Measurements from ENCODE around the gene UPF3A.

UPF3A gene

DNA sequence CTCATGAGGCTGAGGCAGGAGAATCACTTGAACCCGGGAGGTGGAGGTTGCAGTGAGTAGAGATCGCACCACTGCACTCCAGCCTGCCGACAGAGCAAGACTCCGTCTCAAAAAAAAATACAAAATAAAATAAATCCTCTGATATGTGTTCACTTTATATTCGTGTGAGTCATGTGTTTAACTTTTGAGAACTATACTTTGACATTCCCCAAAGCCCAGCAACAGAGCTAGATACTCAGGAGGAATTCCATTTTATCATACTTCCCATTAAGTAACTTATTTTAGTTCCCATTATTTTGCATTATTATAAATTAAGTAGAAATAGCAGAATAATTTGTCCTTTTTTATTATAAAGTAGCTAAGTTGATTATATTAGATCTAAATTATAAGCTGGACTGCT, 29.6 kb downstream of the UPF3A start (continued):
- TF ChIP-seq, protein P1, sequence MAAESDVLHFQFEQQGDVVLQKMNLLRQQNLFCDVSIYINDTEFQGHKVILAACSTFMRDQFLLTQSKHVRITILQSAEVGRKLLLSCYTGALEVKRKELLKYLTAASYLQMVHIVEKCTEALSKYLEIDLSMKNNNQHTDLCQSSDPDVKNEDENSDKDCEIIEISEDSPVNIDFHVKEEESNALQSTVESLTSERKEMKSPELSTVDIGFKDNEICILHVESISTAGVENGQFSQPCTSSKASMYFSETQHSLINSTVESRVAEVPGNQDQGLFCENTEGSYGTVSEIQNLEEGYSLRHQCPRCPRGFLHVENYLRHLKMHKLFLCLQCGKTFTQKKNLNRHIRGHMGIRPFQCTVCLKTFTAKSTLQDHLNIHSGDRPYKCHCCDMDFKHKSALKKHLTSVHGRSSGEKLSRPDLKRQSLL (tag by site-specific recombination; IDR thresholded peaks at IDR 0.05) = no peak
- TF ChIP-seq ZNF19 (tag by site-specific recombination; IDR thresholded peaks at IDR 0.05; ENCODE audit: low read depth) (no peak), ZNF610 (tag by site-specific recombination; IDR thresholded peaks at IDR 0.05; ENCODE audit: borderline replicate concordance) (no peak), ZNF266 (tag by site-specific recombination; IDR thresholded peaks at IDR 0.05; ENCODE audit: low read depth) (no peak), ZNF555 (tag by site-specific recombination; conservative IDR thresholded peaks at IDR 0.05) (no peak), ZFP3 (tag by site-specific recombination; IDR thresholded peaks at IDR 0.05; ENCODE audit: low read depth) (no peak), ZNF175 (tag by site-specific recombination; IDR thresholded peaks at IDR 0.05) (no peak), ZNF544 (tag by site-specific recombination; IDR thresholded peaks at IDR 0.05) (no peak), ZNF549 (tag by site-specific recombination; IDR thresholded peaks at IDR 0.05) (no peak)

DNA sequence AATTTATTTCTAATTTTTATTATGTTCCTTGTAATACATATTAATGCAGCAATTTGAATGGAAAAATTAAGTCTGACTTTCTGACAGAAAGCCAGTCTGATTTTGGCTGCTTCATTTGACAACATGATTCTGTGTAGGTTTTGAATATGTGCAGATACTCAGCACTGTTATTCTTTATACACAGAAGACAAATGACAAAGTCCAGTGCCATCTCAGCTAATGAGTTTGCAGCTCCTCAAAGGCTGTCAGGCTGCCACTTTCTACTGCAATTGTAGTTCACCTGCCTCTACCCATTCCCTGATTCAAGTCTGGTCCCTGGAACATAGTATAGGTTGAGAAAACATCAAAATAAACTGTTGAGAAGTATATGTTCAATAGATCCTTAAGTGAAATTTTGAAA, 30.0 kb downstream of the UPF3A start:
- ChIA-PET CTCF (interaction anchor here (0.6 kb wide), 1 partner anchor 30 kb away, joined by 3 read pairs; the partner anchor contains the start of gene UPF3A), POLR2A (interaction anchor here (1.2 kb wide), 1 partner anchor 25 kb away, joined by 4 read pairs; no protein-coding TSS in a partner anchor)
- Histone ChIP-seq H3K36me3 (ENCODE audit: control insufficient read depth in 2 of 2, insufficient read depth in 1 of 2, low read length in 2 of 2) (peaks cover 2 to 5% of the 10 kb centered on the region in 2 experiments; a peak in 2 of 3 replicates), H3K4me3 (ENCODE audit: low read depth, low read length) (no peak overlapping the region), H3K9me3 (ENCODE audit: control insufficient read depth, insufficient read depth, low read depth, low read length) (no peaks in the 10 kb centered on the region), H3K4me1 (ENCODE audit: control insufficient read depth, insufficient read depth, low read length) (no peaks in the 10 kb centered on the region), H3K27ac (ENCODE audit: extremely low read depth, low read depth, low read length) (no peak overlapping the region)
- no peak for TF ChIP-seq BCL11A (tag by site-specific recombination; IDR thresholded peaks at IDR 0.05; ENCODE audit: low read depth)
- TF ChIP-seq, protein P2, sequence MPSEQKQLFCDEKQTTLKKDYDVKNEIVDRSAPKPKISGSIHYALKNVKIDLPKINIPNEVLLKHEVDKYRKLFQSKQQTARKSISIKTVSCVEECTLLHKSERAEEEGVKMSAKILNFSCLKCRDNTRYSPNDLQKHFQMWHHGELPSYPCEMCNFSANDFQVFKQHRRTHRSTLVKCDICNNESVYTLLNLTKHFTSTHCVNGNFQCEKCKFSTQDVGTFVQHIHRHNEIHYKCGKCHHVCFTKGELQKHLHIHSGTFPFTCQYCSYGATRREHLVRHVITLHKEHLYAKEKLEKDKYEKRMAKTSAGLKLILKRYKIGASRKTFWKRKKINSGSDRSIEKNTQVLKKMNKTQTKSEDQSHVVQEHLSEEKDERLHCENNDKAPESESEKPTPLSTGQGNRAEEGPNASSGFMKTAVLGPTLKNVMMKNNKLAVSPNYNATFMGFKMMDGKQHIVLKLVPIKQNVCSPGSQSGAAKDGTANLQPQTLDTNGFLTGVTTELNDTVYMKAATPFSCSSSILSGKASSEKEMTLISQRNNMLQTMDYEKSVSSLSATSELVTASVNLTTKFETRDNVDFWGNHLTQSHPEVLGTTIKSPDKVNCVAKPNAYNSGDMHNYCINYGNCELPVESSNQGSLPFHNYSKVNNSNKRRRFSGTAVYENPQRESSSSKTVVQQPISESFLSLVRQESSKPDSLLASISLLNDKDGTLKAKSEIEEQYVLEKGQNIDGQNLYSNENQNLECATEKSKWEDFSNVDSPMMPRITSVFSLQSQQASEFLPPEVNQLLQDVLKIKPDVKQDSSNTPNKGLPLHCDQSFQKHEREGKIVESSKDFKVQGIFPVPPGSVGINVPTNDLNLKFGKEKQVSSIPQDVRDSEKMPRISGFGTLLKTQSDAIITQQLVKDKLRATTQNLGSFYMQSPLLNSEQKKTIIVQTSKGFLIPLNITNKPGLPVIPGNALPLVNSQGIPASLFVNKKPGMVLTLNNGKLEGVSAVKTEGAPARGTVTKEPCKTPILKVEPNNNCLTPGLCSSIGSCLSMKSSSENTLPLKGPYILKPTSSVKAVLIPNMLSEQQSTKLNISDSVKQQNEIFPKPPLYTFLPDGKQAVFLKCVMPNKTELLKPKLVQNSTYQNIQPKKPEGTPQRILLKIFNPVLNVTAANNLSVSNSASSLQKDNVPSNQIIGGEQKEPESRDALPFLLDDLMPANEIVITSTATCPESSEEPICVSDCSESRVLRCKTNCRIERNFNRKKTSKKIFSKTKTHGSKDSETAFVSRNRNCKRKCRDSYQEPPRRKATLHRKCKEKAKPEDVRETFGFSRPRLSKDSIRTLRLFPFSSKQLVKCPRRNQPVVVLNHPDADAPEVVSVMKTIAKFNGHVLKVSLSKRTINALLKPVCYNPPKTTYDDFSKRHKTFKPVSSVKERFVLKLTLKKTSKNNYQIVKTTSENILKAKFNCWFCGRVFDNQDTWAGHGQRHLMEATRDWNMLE (tag by site-specific recombination; conservative IDR thresholded peaks at IDR 0.05; ENCODE audit: low read depth) = no peak
- no peak for TF ChIP-seq ZNF112 (tag by site-specific recombination; IDR thresholded peaks at IDR 0.05)
- TF ChIP-seq ZNF311 (tag by site-specific recombination; IDR thresholded peaks at IDR 0.05; ENCODE audit: borderline replicate concordance) = no peak
- TF ChIP-seq ZNF114 (tag by site-specific recombination; IDR thresholded peaks at IDR 0.05) = no peak
- no peak for TF ChIP-seq ZNF626 (tag by site-specific recombination; IDR thresholded peaks at IDR 0.05)
- TF ChIP-seq ZNF560 (tag by site-specific recombination; IDR thresholded peaks at IDR 0.05; ENCODE audit: borderline replicate concordance) = no peak
- no peak for TF ChIP-seq ZNF426 (tag by site-specific recombination; IDR thresholded peaks at IDR 0.05)
- no peak for TF ChIP-seq ZNF473 (tag by site-specific recombination; IDR thresholded peaks at IDR 0.05)
- no peak for TF ChIP-seq ZNF549 (tag by site-specific recombination; IDR thresholded peaks at IDR 0.05)
- TF ChIP-seq TRIM28 (IDR thresholded peaks at IDR 0.05; ENCODE audit: borderline replicate concordance, low read length) = no peak
- peak; percentile 16; the same call in 1 of the 2 replicates for TF ChIP-seq PRDM1 (tag by site-specific recombination; IDR thresholded peaks at IDR 0.05)
- no peak for TF ChIP-seq ZNF548 (tag by site-specific recombination; IDR thresholded peaks at IDR 0.05)
- TF ChIP-seq ZSCAN18 (tag by site-specific recombination; IDR thresholded peaks at IDR 0.05) = no peak
- no peak for TF ChIP-seq ZNF223 (tag by site-specific recombination; IDR thresholded peaks at IDR 0.05)
- TF ChIP-seq ZNF664 (tag by site-specific recombination; IDR thresholded peaks at IDR 0.05) = peak; percentile 93
- TF ChIP-seq, protein P3, sequence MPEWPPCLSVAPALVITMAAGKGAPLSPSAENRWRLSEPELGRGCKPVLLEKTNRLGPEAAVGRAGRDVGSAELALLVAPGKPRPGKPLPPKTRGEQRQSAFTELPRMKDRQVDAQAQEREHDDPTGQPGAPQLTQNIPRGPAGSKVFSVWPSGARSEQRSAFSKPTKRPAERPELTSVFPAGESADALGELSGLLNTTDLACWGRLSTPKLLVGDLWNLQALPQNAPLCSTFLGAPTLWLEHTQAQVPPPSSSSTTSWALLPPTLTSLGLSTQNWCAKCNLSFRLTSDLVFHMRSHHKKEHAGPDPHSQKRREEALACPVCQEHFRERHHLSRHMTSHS (tag by site-specific recombination; IDR thresholded peaks at IDR 0.05) = no peak
- no peak for TF ChIP-seq ZNF530 (tag by site-specific recombination; IDR thresholded peaks at IDR 0.05; ENCODE audit: low read depth)
